ENCODE results near the gene ING5. TPM values are rescaled to one million over a fixed set of nuclear protein-coding genes. Genes with fewer than 3 reads are reported as not detected.

Gene ING5
- total and polyA plus RNA-seq, 4 experiments from 2014 or later = 19.3 to 99.5 (median 65.3) TPM

GRCh38 chr2:241743620-241744019 is 41.8 kb downstream of the ING5 start:
- Mint-ChIP-seq H3K4me3 (no peak overlapping the region), H3K27me3 (no peaks in the 10 kb centered on the region), H3K36me3 (peaks cover 16 to 23% of the 10 kb centered on the region in 2 donors), H3K4me1 (peaks cover 15 to 31% (median 29%) of the 10 kb centered on the region in 4 donors), H3K9me3 (peaks cover 0 to 1% (median 0%) of the 10 kb centered on the region in 8 donors), H3K27ac (peak overlapping the region in 1 of 7 donors; percentile 53)
- ChIA-PET CTCF (ENCODE audit: partially characterized antibody) (no interaction called here), POLR2A (ENCODE audit: partially characterized antibody) (no interaction called here)
- peak in 1 of 5 donors; percentile 12 for DNase-seq
- H3K27ac ChIP-seq (ENCODE audit: low read depth, low read length) = no peak overlapping the region
- peaks cover 27% of the 10 kb centered on the region for H3K4me1 ChIP-seq (ENCODE audit: insufficient read depth, low read length)
- no peaks in the 10 kb centered on the region for H3K27me3 ChIP-seq (ENCODE audit: insufficient read depth, low read length)
- intact Hi-C loops (cut with micrococcal nuclease) = no loop called here
- no peak overlapping the region for H3K4me3 ChIP-seq (ENCODE audit: low read length in 2 of 2)
- peaks cover 11% of the 10 kb centered on the region for H3K36me3 ChIP-seq (ENCODE audit: insufficient read depth, low read length)
- no peaks in the 10 kb centered on the region for H3K9me3 ChIP-seq (ENCODE audit: control insufficient read depth in 1 of 2, low read length in 2 of 2)

GRCh38 chr2:241744028-241744754 is 42.4 kb downstream of the ING5 start:
- Mint-ChIP-seq H3K4me3 (no peak overlapping the region), H3K36me3 (peaks cover 16 to 28% of the 10 kb centered on the region in 2 donors), H3K9me3 (peaks cover 0 to 1% (median 0%) of the 10 kb centered on the region in 8 donors), H3K27me3 (no peaks in the 10 kb centered on the region), H3K27ac (no peak overlapping the region), H3K4me1 (peaks cover 13 to 26% (median 26%) of the 10 kb centered on the region in 4 donors)
- ChIA-PET CTCF (ENCODE audit: partially characterized antibody) (no interaction called here), POLR2A (ENCODE audit: partially characterized antibody) (no interaction called here)
- no peak overlapping the region for H3K27ac ChIP-seq (ENCODE audit: low read depth, low read length)
- no peaks in the 10 kb centered on the region for H3K27me3 ChIP-seq (ENCODE audit: insufficient read depth, low read length)
- H3K9me3 ChIP-seq (ENCODE audit: control insufficient read depth in 1 of 2, low read length in 2 of 2) = no peaks in the 10 kb centered on the region
- peaks cover 11% of the 10 kb centered on the region for H3K36me3 ChIP-seq (ENCODE audit: insufficient read depth, low read length)
- DNase-seq = peak in 1 of 5 donors; percentile 3
- H3K4me1 ChIP-seq (ENCODE audit: insufficient read depth, low read length) = peaks cover 27% of the 10 kb centered on the region
- no peak overlapping the region for H3K4me3 ChIP-seq (ENCODE audit: low read length in 2 of 2)
- intact Hi-C loops (cut with micrococcal nuclease) = no loop called here

DNA sequence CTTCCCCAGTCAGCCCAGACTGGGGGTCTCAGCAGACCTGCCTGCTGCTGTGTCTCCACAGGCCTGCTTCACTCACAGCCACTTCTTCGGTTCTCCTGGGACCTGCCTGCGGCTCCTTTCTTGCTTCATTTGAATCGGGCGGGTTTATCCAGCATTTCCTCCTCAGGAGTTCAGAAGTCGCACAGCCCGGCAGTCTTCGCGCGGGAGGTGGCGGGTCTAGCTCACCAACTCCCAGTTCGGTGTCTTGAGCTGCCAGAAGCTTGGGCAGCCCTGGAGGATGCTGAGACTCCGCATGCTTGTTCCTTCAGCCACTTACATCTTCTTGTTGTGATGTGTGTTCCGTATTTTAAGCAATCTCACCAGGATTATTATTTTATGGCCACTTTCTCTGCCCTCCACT is 43.4 kb downstream of the ING5 start:
- no peaks in the 10 kb centered on the region for H3K27me3 ChIP-seq (ENCODE audit: insufficient read depth, low read length)
- no peak for DNase-seq
- peaks cover 16 to 31% of the 10 kb centered on the region in 2 donors for H3K36me3 Mint-ChIP-seq
- H3K36me3 ChIP-seq (ENCODE audit: insufficient read depth, low read length) = peaks cover 11% of the 10 kb centered on the region
- H3K27ac Mint-ChIP-seq = peak overlapping the region in 1 of 7 donors; percentile 5
- H3K4me3 Mint-ChIP-seq = no peak overlapping the region
- no peaks in the 10 kb centered on the region for H3K27me3 Mint-ChIP-seq
- H3K9me3 ChIP-seq (ENCODE audit: control insufficient read depth in 1 of 2, low read length in 2 of 2) = no peaks in the 10 kb centered on the region
- intact Hi-C loops (cut with micrococcal nuclease) = no loop called here
- H3K27ac ChIP-seq (ENCODE audit: low read depth, low read length) = no peak overlapping the region
- peaks cover 10 to 21% (median 15%) of the 10 kb centered on the region in 4 donors for H3K4me1 Mint-ChIP-seq
- H3K4me1 ChIP-seq (ENCODE audit: insufficient read depth, low read length) = peaks cover 18% of the 10 kb centered on the region
- ChIA-PET POLR2A (ENCODE audit: partially characterized antibody) (no interaction called here), CTCF (ENCODE audit: partially characterized antibody) (no interaction called here)
- H3K9me3 Mint-ChIP-seq = peaks cover 0 to 2% (median 0%) of the 10 kb centered on the region in 8 donors
- H3K4me3 ChIP-seq (ENCODE audit: low read length in 2 of 2) = no peak overlapping the region

GRCh38 chr2:241746084-241746483 is 44.2 kb downstream of the ING5 start:
- Histone ChIP-seq H3K27ac (ENCODE audit: low read depth, low read length) (no peak overlapping the region), H3K4me3 (ENCODE audit: low read length in 2 of 2) (no peak overlapping the region), H3K9me3 (ENCODE audit: control insufficient read depth in 1 of 2, low read length in 2 of 2) (no peaks in the 10 kb centered on the region), H3K4me1 (ENCODE audit: insufficient read depth, low read length) (peaks cover 10% of the 10 kb centered on the region), H3K36me3 (ENCODE audit: insufficient read depth, low read length) (peaks cover 11% of the 10 kb centered on the region), H3K27me3 (ENCODE audit: insufficient read depth, low read length) (no peaks in the 10 kb centered on the region)
- Mint-ChIP-seq H3K4me1 (peaks cover 5 to 17% (median 8%) of the 10 kb centered on the region in 4 donors), H3K36me3 (peaks cover 16 to 31% of the 10 kb centered on the region in 2 donors), H3K9me3 (peaks cover 0 to 2% (median 0%) of the 10 kb centered on the region in 8 donors), H3K4me3 (no peak overlapping the region), H3K27me3 (no peaks in the 10 kb centered on the region), H3K27ac (peak overlapping the region in 4 of 7 donors; percentile 5 to 79 (median 49))
- ChIA-PET POLR2A (ENCODE audit: partially characterized antibody) (no interaction called here), CTCF (ENCODE audit: partially characterized antibody) (no interaction called here)
- peak in 1 of 5 donors; percentile 19 for DNase-seq
- intact Hi-C loops (cut with micrococcal nuclease) = no loop called here

DNA sequence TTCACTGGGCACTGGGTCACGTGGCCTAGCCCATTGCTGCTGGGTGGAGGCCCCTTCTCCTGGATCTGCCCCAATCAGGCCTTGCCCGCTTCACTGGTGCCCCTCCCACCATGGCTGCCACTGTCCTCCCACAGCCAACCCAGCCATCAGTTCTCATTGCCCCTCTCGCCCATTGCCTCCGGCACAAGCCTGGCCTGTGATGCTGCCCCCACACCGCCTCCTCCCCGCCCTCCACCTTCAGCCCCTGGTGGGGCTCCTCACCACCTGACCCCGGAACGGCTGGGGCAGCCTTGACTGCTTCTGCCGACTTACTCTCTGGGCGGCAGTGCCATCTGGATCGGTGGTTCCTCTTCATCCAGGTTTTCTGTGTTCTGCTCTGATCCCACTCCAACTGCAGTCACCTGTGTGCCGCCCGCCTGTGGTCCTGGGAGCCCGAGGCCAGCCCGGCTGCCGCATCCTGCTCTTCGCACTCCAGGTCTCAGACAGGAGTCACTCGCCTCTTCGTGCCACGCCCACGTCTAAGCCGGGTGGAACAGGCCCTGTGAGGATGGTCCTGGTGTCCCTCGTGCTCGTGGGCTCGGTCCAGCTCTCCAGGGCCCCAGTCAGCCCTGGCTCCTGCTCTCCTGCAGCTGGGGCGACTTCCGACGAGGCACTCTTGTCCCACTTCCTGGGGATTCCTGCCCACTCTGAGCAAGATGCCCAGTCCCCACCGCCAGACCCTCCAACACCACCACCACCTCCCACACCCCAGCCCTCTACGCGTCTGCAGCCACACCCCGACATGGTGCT is 46.8 kb downstream of the ING5 start:
- H3K4me1 Mint-ChIP-seq = peaks cover 3 to 11% (median 4%) of the 10 kb centered on the region in 4 donors
- Histone ChIP-seq H3K9me3 (ENCODE audit: control insufficient read depth in 1 of 2, low read length in 2 of 2) (no peaks in the 10 kb centered on the region), H3K36me3 (ENCODE audit: insufficient read depth, low read length) (peaks cover 11% of the 10 kb centered on the region), H3K27me3 (ENCODE audit: insufficient read depth, low read length) (no peaks in the 10 kb centered on the region), H3K4me1 (ENCODE audit: insufficient read depth, low read length) (no peaks in the 10 kb centered on the region), H3K4me3 (ENCODE audit: low read length in 2 of 2) (no peak overlapping the region), H3K27ac (ENCODE audit: low read depth, low read length) (no peak overlapping the region)
- no peak overlapping the region for H3K4me3 Mint-ChIP-seq
- H3K9me3 Mint-ChIP-seq = peaks cover 0 to 2% (median 0%) of the 10 kb centered on the region in 8 donors
- intact Hi-C loops (cut with micrococcal nuclease) = no loop called here
- H3K27ac Mint-ChIP-seq = no peak overlapping the region
- CTCF ChIA-PET (ENCODE audit: partially characterized antibody) = no interaction called here
- H3K27me3 Mint-ChIP-seq = no peaks in the 10 kb centered on the region
- peaks cover 16 to 30% of the 10 kb centered on the region in 2 donors for H3K36me3 Mint-ChIP-seq
- DNase-seq = peak in 1 of 5 donors; percentile 23
- POLR2A ChIA-PET (ENCODE audit: partially characterized antibody) = no interaction called here

- Histone ChIP-seq H3K4me3 (ENCODE audit: low read length in 2 of 2) (no peak overlapping the region), H3K9me3 (ENCODE audit: control insufficient read depth in 1 of 2, low read length in 2 of 2) (no peaks in the 10 kb centered on the region), H3K36me3 (ENCODE audit: insufficient read depth, low read length) (peaks cover 4% of the 10 kb centered on the region), H3K4me1 (ENCODE audit: insufficient read depth, low read length) (no peaks in the 10 kb centered on the region), H3K27ac (ENCODE audit: low read depth, low read length) (no peak overlapping the region), H3K27me3 (ENCODE audit: insufficient read depth, low read length) (no peaks in the 10 kb centered on the region)
- POLR2A ChIA-PET (ENCODE audit: partially characterized antibody) = no interaction called here
- CTCF ChIA-PET (ENCODE audit: partially characterized antibody) = no interaction called here
- H3K27ac Mint-ChIP-seq = no peak overlapping the region
- peaks cover 19 to 27% of the 10 kb centered on the region in 2 donors for H3K36me3 Mint-ChIP-seq
- intact Hi-C loops (cut with micrococcal nuclease) = no loop called here
- no peak overlapping the region for H3K4me3 Mint-ChIP-seq
- peaks cover 3 to 11% (median 4%) of the 10 kb centered on the region in 4 donors for H3K4me1 Mint-ChIP-seq
- DNase-seq = no peak
- peaks cover 0 to 2% (median 0%) of the 10 kb centered on the region in 8 donors for H3K9me3 Mint-ChIP-seq
- no peaks in the 10 kb centered on the region for H3K27me3 Mint-ChIP-seq
Observed at GRCh38 chr2:241750076-241750840, 48.4 kb downstream of the ING5 start.

- Histone ChIP-seq H3K27ac (ENCODE audit: low read depth, low read length) (no peak overlapping the region), H3K4me1 (ENCODE audit: insufficient read depth, low read length) (no peaks in the 10 kb centered on the region), H3K9me3 (ENCODE audit: control insufficient read depth in 1 of 2, low read length in 2 of 2) (no peaks in the 10 kb centered on the region), H3K36me3 (ENCODE audit: insufficient read depth, low read length) (peaks cover 9% of the 10 kb centered on the region), H3K27me3 (ENCODE audit: insufficient read depth, low read length) (no peaks in the 10 kb centered on the region), H3K4me3 (ENCODE audit: low read length in 2 of 2) (no peak overlapping the region)
- no peak overlapping the region for H3K4me3 Mint-ChIP-seq
- no peak overlapping the region for H3K27ac Mint-ChIP-seq
- H3K27me3 Mint-ChIP-seq = no peaks in the 10 kb centered on the region
- peaks cover 0 to 2% (median 0%) of the 10 kb centered on the region in 8 donors for H3K9me3 Mint-ChIP-seq
- intact Hi-C loops (cut with micrococcal nuclease) = no loop called here
- H3K4me1 Mint-ChIP-seq = peaks cover 3 to 4% (median 4%) of the 10 kb centered on the region in 4 donors
- DNase-seq = no peak
- H3K36me3 Mint-ChIP-seq = peaks cover 11 to 18% of the 10 kb centered on the region in 2 donors
- CTCF ChIA-PET (ENCODE audit: partially characterized antibody) = no interaction called here
- POLR2A ChIA-PET (ENCODE audit: partially characterized antibody) = interaction anchor here (1.6 kb wide), 1 partner anchor 11 kb away, joined by 4 read pairs; no protein-coding TSS in a partner anchor
Observed at GRCh38 chr2:241751152-241751551, 49.3 kb downstream of the ING5 start.
